Pancreas (tissue), 10 donors: ENCODE measurements around the gene ETS1. TPM values are rescaled to one million over a fixed set of nuclear protein-coding genes. Genes with fewer than 3 reads are reported as not detected.

Experiments used
- ATAC-seq, 4 donors: fragments of 200-7000 bp; cut with Tn5 transposase; one replicate each; pipeline versions ENCODE4 v1.8.0 to v1.9.1; 2020; ENCODE audit warnings: mild to moderate bottlenecking in 4 of 4, moderate library complexity in 4 of 4
- DNase-seq, 6 donors: peaks; one replicate each; pipeline ENCODE4 v3.0.0-alpha.2; 2020
- FAIRE-seq: peaks from 2 replicates; lab custom pipeline; 2012; peaks lifted over from hg19 to GRCh38; lab: Jason Lieb, UNC
- H3K27ac ChIP-seq, 4 donors: fragments of 200-600 bp; sonication (generic); 1 replicate in 3 of 4; 2 replicates in 1 of 4; pipeline versions ENCODE4 v1.5.0 to v1.8.0; 2020
- H3K27me3 ChIP-seq, 4 donors: fragments of 200-600 bp; one replicate each; pipeline ENCODE4 v1.8.0; 2021
- H3K36me3 ChIP-seq, 3 donors: fragments of 200-600 bp; sonication (generic) in 1 of 3; one replicate each; pipeline versions ENCODE4 v1.5.0 to v1.8.0; 2020 to 2021
- H3K4me1 ChIP-seq, 3 donors: fragments of 200-600 bp; one replicate each; pipeline ENCODE4 v1.8.0; 2021
- H3K4me3 ChIP-seq, 4 donors: fragments of 200-600 bp; sonication (generic) in 2 of 4; one replicate each; pipeline versions ENCODE4 v1.5.0 to v1.8.0; 2020 to 2021
- H3K9me3 ChIP-seq, 4 donors: fragments of 200-600 bp; one replicate each; pipeline ENCODE4 v1.8.0; 2021
- WGBS, 2 donors: extraction: QIAGEN DNeasy Blood & Tissue Kit; methylation state at CpG; one replicate each; pipeline ENCODE4 v1.1.7; 2013; 5-methylcytosine and 5-hydroxymethylcytosine counted together
- intact Hi-C, 3 donors: fragments of 100-400 bp; cut with DNase I; formaldehyde crosslinking; loops; one replicate each; pipeline versions ENCODE4 v1.11.1 to v1.14.2; 2022
- polyA plus RNA-seq, 2 donors: library from polyadenylated mRNA; stranded (reverse); fragments of 200-250 nt; gene quantifications; one replicate each; pipeline ENCODE4 v1.2.3, GENCODE V29; 2013
- total RNA-seq, 6 donors: library from RNA; stranded (reverse); fragmentation: NEBNext Ultra II Directional in 4 of 6; extraction: Animal tissue kit (Norgen Biotek cat#: 25700) in 4 of 6; gene quantifications; one replicate each; pipeline versions ENCODE4 v1.2.1 to v1.2.4, GENCODE V29; 2021 to 2023
- TF ChIP-seq, protein P1 (sequence below), 4 donors: fragments of 200-600 bp; sonication (generic) in 3 of 4; IDR thresholded peaks; one replicate each; pipeline versions ENCODE4 v1.5.0 to v1.8.0; 2021; ENCODE audit warnings: antibody characterized with exemption in 4 of 4
- donor health status: healthy with polysubstance abuse.
- donor health status: DM: no; HTN: no; CAD: no; lungs with moderate emphysema.
- donor health status: DM: no; HTN: no; CAD: no.
- donor health status: control.
- donor health status: control.
- donor health status: Bipolar disorder and iron deficiency.
- donor health status: DM: yes; HTN: yes; CAD: no.
- donor health status: DM: no; HTN: no; CAD: no.
- donor health status: DM: no; HTN: no; CAD: no.
- donor health status: DM: yes; HTN: yes; CAD: no.

ETS1 gene
- total and polyA plus RNA-seq, 8 donors: 5.4 to 26.6 (median 13.0) TPM

DNA sequence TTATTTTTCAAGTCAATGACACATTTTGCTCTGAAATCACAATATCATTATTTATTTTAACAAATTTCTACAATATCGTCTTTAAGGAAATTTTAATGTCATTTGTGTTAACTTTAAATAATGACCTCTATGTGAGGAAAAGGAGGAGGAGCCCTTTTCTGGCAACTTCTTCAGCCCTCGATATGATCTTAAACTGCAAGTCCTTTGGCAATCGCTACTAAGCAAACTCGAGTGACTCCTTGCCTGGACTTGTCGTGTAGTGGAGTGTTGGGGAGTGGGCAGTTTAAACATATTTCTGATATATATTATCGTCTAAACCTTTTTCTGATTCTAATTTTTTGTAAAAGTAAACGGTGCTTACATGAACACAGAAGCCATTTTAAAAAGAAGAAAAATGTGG is 16.7 kb downstream of the ETS1 start:
- DNase-seq: no peak
- Histone ChIP-seq H3K4me1 (peaks cover 0 to 7% (median 0%) of the 10 kb centered on the region in 3 donors), H3K4me3 (no peak overlapping the region), H3K27me3 (no peaks in the 10 kb centered on the region), H3K27ac (no peak overlapping the region), H3K36me3 (no peaks in the 10 kb centered on the region), H3K9me3 (no peaks in the 10 kb centered on the region)
- intact Hi-C loops: no loop called here
- peak in 1 of 4 donors; percentile 61 for ATAC-seq
- TF ChIP-seq, protein P1, sequence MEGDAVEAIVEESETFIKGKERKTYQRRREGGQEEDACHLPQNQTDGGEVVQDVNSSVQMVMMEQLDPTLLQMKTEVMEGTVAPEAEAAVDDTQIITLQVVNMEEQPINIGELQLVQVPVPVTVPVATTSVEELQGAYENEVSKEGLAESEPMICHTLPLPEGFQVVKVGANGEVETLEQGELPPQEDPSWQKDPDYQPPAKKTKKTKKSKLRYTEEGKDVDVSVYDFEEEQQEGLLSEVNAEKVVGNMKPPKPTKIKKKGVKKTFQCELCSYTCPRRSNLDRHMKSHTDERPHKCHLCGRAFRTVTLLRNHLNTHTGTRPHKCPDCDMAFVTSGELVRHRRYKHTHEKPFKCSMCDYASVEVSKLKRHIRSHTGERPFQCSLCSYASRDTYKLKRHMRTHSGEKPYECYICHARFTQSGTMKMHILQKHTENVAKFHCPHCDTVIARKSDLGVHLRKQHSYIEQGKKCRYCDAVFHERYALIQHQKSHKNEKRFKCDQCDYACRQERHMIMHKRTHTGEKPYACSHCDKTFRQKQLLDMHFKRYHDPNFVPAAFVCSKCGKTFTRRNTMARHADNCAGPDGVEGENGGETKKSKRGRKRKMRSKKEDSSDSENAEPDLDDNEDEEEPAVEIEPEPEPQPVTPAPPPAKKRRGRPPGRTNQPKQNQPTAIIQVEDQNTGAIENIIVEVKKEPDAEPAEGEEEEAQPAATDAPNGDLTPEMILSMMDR (IDR thresholded peaks at IDR 0.05): no peak
- no peak for FAIRE-seq
- WGBS, 2 donors: 33 to 43% methylated on average over 7 of the region's 7 CpGs

- TF ChIP-seq, protein P1 (IDR thresholded peaks at IDR 0.05): no peak
- Histone ChIP-seq H3K4me3 (no peak overlapping the region), H3K27ac (no peak overlapping the region), H3K4me1 (peaks cover 0 to 4% (median 0%) of the 10 kb centered on the region in 3 donors), H3K27me3 (no peaks in the 10 kb centered on the region), H3K36me3 (no peaks in the 10 kb centered on the region), H3K9me3 (no peaks in the 10 kb centered on the region)
- FAIRE-seq (no peak), DNase-seq (no peak), ATAC-seq (no peak)
- 70% methylated on average over 2 of the region's 2 CpGs for WGBS, 2 donors
- intact Hi-C loops: no loop called here
These were observed 18.1 kb downstream of the ETS1 start for GRCh38 chr11:128569291-128569690.

GRCh38 chr11:128568166-128568778 is 19.1 kb downstream of the ETS1 start:
- Histone ChIP-seq H3K27me3 (no peaks in the 10 kb centered on the region), H3K4me1 (peaks cover 0 to 4% (median 0%) of the 10 kb centered on the region in 3 donors), H3K4me3 (no peak overlapping the region), H3K36me3 (no peaks in the 10 kb centered on the region), H3K9me3 (no peaks in the 10 kb centered on the region), H3K27ac (no peak overlapping the region)
- ATAC-seq: peak in 1 of 4 donors; percentile 35
- intact Hi-C loops: no loop called here
- TF ChIP-seq, protein P1 (IDR thresholded peaks at IDR 0.05): no peak
- no peak for DNase-seq
- FAIRE-seq: no peak
- WGBS, 2 donors: 92% methylated on average over 11 of the region's 11 CpGs

DNA sequence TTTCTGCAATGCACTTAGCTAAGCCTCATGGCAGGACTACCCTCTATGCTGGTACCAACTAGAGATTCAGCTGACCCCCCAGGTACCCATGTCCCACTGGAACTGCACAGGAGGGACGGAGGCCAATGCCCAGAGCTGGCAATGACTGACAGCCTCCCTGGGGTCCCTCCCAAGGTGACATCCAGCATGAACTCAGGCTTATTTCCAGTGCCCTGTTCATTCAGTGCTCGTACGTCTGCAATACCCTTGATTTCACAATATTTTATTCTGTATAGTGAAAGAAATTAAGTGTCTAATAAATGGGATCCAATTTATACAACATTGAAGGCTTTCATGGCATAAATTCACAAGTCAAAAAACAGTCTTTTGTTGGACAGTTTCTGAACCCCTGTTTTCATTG is 20.2 kb downstream of the ETS1 start:
- TF ChIP-seq, protein P1 (IDR thresholded peaks at IDR 0.05): no peak
- ATAC-seq (no peak), DNase-seq (no peak), FAIRE-seq (no peak)
- Histone ChIP-seq H3K27me3 (no peaks in the 10 kb centered on the region), H3K4me3 (no peak overlapping the region), H3K9me3 (no peaks in the 10 kb centered on the region), H3K27ac (no peak overlapping the region), H3K4me1 (peaks cover 0 to 4% (median 0%) of the 10 kb centered on the region in 3 donors), H3K36me3 (no peaks in the 10 kb centered on the region)
- WGBS, 2 donors: 93 to 94% methylated on average over 3 of the region's 3 CpGs
- intact Hi-C loops: no loop called here

DNA sequence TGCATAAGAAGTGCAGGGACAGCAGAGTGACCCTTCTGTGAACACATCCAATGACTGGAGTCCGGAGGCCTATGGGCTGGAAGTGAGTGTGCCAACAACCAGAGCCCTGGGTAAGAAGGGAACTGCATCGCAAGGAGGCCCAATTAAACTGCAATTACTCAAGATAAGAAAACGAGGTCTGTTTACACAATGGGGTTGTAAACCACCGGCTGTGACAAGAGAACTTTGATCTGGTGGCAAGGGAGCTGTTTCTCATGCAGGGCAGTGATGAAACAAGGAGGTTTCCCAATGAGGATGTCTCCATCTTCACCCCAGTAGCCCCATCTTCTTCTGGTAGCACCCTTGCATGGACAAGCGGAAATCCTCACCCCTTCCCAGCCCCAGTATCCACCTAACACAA is 21.5 kb downstream of the ETS1 start:
- peak; percentile 46 to 86 (median 68) for ATAC-seq

More for the DNA sequence above, 21.5 kb downstream of the ETS1 start:
- H3K9me3 ChIP-seq: no peaks in the 10 kb centered on the region
- no peak for FAIRE-seq
- intact Hi-C loops: no loop called here
- TF ChIP-seq, protein P1 (IDR thresholded peaks at IDR 0.05): no peak
- H3K36me3 ChIP-seq: no peaks in the 10 kb centered on the region
- H3K27me3 ChIP-seq: no peaks in the 10 kb centered on the region
- no peak overlapping the region for H3K27ac ChIP-seq
- peak in 1 of 6 donors; percentile 22 for DNase-seq
- WGBS, 2 donors: 20 to 23% methylated on average over 5 of the region's 5 CpGs
- H3K4me3 ChIP-seq: no peak overlapping the region
- H3K4me1 ChIP-seq: peaks cover 0 to 4% (median 0%) of the 10 kb centered on the region in 3 donors
